ENCODE results near the gene ZBTB49. TPM values are rescaled to one million over a fixed set of nuclear protein-coding genes. Genes with fewer than 3 reads are reported as not detected.

Gene ZBTB49
- total and polyA plus RNA-seq, 2 of the 13 experiments (the other 11 are each of a cell fraction or from before 2014, with no cell fraction given), result 3.3 to 4.3 TPM

DNA sequence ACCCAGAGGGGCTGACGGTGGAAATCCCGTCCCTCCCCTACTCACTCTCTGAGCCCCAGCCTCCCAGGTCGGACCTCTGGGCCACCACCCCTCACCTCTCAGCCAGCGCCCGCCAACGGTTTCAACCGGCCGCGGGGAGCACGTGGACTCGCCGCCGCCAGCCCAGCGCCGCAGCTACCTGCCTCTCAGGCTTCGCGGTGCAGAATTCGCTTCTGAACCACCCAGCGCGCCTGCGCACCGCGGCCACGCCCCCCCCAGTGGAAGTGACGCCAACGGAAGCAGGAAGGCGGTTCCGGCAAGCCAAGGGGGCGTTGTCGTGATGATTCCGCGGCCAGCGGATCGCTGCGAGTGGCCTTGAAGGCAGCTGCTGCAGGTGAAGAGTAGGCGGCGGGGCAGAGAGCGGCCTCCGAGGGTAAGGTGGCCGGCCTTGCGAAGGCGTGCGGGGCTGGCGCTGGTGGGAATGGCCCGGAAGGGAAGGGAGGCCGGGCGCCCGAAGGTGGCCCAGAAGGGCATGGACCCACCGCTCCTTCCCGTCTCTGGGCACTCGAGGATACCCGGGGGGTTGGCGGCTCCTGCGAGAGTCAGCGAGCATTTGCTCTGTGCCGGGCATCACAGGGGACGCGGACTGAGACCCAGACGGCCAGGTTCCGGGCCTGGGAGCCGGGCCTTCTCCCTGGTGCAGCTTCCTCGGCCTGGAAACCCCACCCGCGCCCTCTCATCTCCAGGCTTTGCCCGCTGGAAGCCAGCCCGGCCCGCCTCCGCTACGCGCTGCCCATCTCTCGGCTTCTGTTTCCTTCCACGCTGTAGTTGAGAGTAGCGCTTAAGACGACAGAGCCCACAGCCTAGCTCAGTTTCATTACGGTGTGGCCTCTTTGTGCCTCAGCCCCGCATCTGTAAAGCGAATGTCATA is at the start of gene ZBTB49, which contains the start of gene LYAR (continued):
- TF ChIP-seq, protein P1, sequence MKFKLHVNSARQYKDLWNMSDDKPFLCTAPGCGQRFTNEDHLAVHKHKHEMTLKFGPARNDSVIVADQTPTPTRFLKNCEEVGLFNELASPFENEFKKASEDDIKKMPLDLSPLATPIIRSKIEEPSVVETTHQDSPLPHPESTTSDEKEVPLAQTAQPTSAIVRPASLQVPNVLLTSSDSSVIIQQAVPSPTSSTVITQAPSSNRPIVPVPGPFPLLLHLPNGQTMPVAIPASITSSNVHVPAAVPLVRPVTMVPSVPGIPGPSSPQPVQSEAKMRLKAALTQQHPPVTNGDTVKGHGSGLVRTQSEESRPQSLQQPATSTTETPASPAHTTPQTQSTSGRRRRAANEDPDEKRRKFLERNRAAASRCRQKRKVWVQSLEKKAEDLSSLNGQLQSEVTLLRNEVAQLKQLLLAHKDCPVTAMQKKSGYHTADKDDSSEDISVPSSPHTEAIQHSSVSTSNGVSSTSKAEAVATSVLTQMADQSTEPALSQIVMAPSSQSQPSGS (CRISPR knock-in tag; IDR thresholded peaks at IDR 0.05), result 0 out of 2 replicates have a peak, but pooled peaks have one; percentile 53
- TF ChIP-seq, protein P2, sequence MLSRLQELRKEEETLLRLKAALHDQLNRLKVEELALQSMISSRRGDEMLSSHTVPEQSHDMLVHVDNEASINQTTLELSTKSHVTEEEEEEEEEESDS (CRISPR knock-in tag; IDR thresholded peaks at IDR 0.05; ENCODE audit: borderline replicate concordance), result no peak; the same call in 1 of the 2 replicates
- TF ChIP-seq ZNF496 (CRISPR knock-in tag; IDR thresholded peaks at IDR 0.05; ENCODE audit: insufficient replicate concordance) (no peak), ZKSCAN8 (CRISPR knock-in tag; IDR thresholded peaks at IDR 0.05; ENCODE audit: borderline replicate concordance) (no peak), HHEX (CRISPR knock-in tag; IDR thresholded peaks at IDR 0.05) (no peak), RNF2 (conservative IDR thresholded peaks at IDR 0.05; ENCODE audit: low read depth) (peak; percentile 77), MAF1 (CRISPR knock-in tag; IDR thresholded peaks at IDR 0.05; ENCODE audit: borderline replicate concordance) (peak; percentile 93; the same call in 1 of the 2 replicates), CBX5 (CRISPR knock-in tag; IDR thresholded peaks at IDR 0.05; ENCODE audit: borderline replicate concordance) (no peak), ZSCAN21 (CRISPR knock-in tag; IDR thresholded peaks at IDR 0.05; ENCODE audit: borderline replicate concordance) (peak; percentile 81; the same call in 1 of the 2 replicates), MIER3 (CRISPR knock-in tag; IDR thresholded peaks at IDR 0.05; ENCODE audit: borderline replicate concordance) (peak; percentile 68; the same call in 1 of the 2 replicates), GZF1 (CRISPR knock-in tag; IDR thresholded peaks at IDR 0.05) (0 out of 2 replicates have a peak, but pooled peaks have one; percentile 66), ZNF788 (CRISPR knock-in tag; IDR thresholded peaks at IDR 0.05; ENCODE audit: borderline replicate concordance) (peak; percentile 70; the same call in 1 of the 2 replicates), TRIM24 (CRISPR knock-in tag; IDR thresholded peaks at IDR 0.05) (no peak), ATF7-NPFF (CRISPR knock-in tag; IDR thresholded peaks at IDR 0.05; ENCODE audit: low read depth) (peak; percentile 96), NFE2 (CRISPR knock-in tag; IDR thresholded peaks at IDR 0.05) (no peak), TCF7 (IDR thresholded peaks at IDR 0.05; ENCODE audit: low read depth) (no peak), RFX1 (IDR thresholded peaks at IDR 0.05) (no peak), ZSCAN22 (CRISPR knock-in tag; IDR thresholded peaks at IDR 0.05) (no peak), ZNF546 (CRISPR knock-in tag; conservative IDR thresholded peaks at IDR 0.05) (no peak), CREM (IDR thresholded peaks at IDR 0.05) (peak; percentile 71), CREM (CRISPR knock-in tag; IDR thresholded peaks at IDR 0.05) (no peak)
- TF ChIP-seq, protein P3, sequence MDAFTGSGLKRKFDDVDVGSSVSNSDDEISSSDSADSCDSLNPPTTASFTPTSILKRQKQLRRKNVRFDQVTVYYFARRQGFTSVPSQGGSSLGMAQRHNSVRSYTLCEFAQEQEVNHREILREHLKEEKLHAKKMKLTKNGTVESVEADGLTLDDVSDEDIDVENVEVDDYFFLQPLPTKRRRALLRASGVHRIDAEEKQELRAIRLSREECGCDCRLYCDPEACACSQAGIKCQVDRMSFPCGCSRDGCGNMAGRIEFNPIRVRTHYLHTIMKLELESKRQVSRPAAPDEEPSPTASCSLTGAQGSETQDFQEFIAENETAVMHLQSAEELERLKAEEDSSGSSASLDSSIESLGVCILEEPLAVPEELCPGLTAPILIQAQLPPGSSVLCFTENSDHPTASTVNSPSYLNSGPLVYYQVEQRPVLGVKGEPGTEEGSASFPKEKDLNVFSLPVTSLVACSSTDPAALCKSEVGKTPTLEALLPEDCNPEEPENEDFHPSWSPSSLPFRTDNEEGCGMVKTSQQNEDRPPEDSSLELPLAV (CRISPR knock-in tag; conservative IDR thresholded peaks at IDR 0.05; ENCODE audit: low read depth), result no peak
- TF ChIP-seq, protein P4, sequence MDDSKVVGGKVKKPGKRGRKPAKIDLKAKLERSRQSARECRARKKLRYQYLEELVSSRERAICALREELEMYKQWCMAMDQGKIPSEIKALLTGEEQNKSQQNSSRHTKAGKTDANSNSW (CRISPR knock-in tag; IDR thresholded peaks at IDR 0.05; ENCODE audit: borderline replicate concordance), result no peak
- TF ChIP-seq, protein P5, sequence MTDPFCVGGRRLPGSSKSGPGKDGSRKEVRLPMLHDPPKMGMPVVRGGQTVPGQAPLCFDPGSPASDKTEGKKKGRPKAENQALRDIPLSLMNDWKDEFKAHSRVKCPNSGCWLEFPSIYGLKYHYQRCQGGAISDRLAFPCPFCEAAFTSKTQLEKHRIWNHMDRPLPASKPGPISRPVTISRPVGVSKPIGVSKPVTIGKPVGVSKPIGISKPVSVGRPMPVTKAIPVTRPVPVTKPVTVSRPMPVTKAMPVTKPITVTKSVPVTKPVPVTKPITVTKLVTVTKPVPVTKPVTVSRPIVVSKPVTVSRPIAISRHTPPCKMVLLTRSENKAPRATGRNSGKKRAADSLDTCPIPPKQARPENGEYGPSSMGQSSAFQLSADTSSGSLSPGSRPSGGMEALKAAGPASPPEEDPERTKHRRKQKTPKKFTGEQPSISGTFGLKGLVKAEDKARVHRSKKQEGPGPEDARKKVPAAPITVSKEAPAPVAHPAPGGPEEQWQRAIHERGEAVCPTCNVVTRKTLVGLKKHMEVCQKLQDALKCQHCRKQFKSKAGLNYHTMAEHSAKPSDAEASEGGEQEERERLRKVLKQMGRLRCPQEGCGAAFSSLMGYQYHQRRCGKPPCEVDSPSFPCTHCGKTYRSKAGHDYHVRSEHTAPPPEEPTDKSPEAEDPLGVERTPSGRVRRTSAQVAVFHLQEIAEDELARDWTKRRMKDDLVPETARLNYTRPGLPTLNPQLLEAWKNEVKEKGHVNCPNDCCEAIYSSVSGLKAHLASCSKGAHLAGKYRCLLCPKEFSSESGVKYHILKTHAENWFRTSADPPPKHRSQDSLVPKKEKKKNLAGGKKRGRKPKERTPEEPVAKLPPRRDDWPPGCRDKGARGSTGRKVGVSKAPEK (CRISPR knock-in tag; IDR thresholded peaks at IDR 0.05; ENCODE audit: borderline replicate concordance), result no peak
